Thyroid gland (tissue), 4 donors: ENCODE data around the gene HEMK1.

Experiments
- POLR2A ChIP-seq, 2 donors: fragments of 450-650 bp; IDR thresholded peaks; one replicate each; pipeline ENCODE4 v1.6.1; 2017; ENCODE audit warnings: antibody characterized with exemption in 2 of 2, mild to moderate bottlenecking in 2 of 2, moderate library complexity in 1 of 2
- TF ChIP-seq, protein P1 (sequence below), 6 experiments: fragments of 200-600 bp in 3 of 6; fragments of 450-650 bp in 3 of 6; sonication (generic) in 3 of 6; IDR thresholded peaks; one replicate each; pipeline ENCODE4 v1.5.1; 2016 to 2019; ENCODE audit warnings: antibody characterized with exemption in 6 of 6, mild to moderate bottlenecking in 2 of 6, inconsistent platforms in 1 of 6, moderate library complexity in 1 of 6

GRCh38 chr3:50637011-50637410 lies 67.7 kb downstream of the HEMK1 start:
- TF ChIP-seq POLR2A (IDR thresholded peaks at IDR 0.05) = no peak
- TF ChIP-seq, protein P1, sequence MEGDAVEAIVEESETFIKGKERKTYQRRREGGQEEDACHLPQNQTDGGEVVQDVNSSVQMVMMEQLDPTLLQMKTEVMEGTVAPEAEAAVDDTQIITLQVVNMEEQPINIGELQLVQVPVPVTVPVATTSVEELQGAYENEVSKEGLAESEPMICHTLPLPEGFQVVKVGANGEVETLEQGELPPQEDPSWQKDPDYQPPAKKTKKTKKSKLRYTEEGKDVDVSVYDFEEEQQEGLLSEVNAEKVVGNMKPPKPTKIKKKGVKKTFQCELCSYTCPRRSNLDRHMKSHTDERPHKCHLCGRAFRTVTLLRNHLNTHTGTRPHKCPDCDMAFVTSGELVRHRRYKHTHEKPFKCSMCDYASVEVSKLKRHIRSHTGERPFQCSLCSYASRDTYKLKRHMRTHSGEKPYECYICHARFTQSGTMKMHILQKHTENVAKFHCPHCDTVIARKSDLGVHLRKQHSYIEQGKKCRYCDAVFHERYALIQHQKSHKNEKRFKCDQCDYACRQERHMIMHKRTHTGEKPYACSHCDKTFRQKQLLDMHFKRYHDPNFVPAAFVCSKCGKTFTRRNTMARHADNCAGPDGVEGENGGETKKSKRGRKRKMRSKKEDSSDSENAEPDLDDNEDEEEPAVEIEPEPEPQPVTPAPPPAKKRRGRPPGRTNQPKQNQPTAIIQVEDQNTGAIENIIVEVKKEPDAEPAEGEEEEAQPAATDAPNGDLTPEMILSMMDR (IDR thresholded peaks at IDR 0.05) = no peak
